ENCODE results near the gene ARFRP1. TPM values are rescaled to one million over a fixed set of nuclear protein-coding genes. Genes with fewer than 3 reads are reported as not detected.
A peak's percentile ranks its signal among the peaks of the same experiment; 100 is the strongest.

ARFRP1 gene
- total and polyA plus RNA-seq, 2 of the 4 experiments (the other 2 are of a cell fraction), result 25.3 to 36.6 TPM

GRCh38 chr20:63692436-63693082, 15.2 kb downstream of the ARFRP1 start:
- Histone ChIP-seq H3K9ac (ENCODE audit: low read depth, low read length) (no peak overlapping the region), H2AK5ac (ENCODE audit: low read depth, low read length) (no peak overlapping the region), H3K4ac (ENCODE audit: low read depth, low read length) (no peak overlapping the region), H3K36me3 (ENCODE audit: control insufficient read depth, insufficient read depth, low read length) (peaks cover 9% of the 10 kb centered on the region; the same call in 1 of the 2 replicates), H2BK20ac (ENCODE audit: low read depth, low read length) (no peak overlapping the region), H2BK120ac (ENCODE audit: low read depth, low read length) (no peak overlapping the region), H4K5ac (ENCODE audit: low read depth, low read length) (no peak overlapping the region), H3K9me3 (ENCODE audit: control insufficient read depth, insufficient read depth, low read length) (no peaks in the 10 kb centered on the region), H3K27ac (ENCODE audit: insufficient read depth, low read length) (no peak overlapping the region), H3K23ac (ENCODE audit: low read depth, low read length) (no peak overlapping the region), H3K4me1 (ENCODE audit: control insufficient read depth, insufficient read depth, low read length) (0 out of 2 replicates have a peak, but pooled peaks cover 4% of the 10 kb centered on the region), H3K27me3 (ENCODE audit: control insufficient read depth, insufficient read depth, low read length) (no peaks in the 10 kb centered on the region), H4K91ac (ENCODE audit: insufficient read depth, low read depth, low read length) (no peak overlapping the region), H4K8ac (ENCODE audit: low read depth in 2 of 2, low read length in 2 of 2) (no peak overlapping the region), H3K9me1 (ENCODE audit: insufficient read depth, low read length) (no peaks in the 10 kb centered on the region), H3K79me1 (ENCODE audit: low read depth in 1 of 2, low read length in 2 of 2) (peaks cover 4 to 20% of the 10 kb centered on the region in 2 experiments; a peak in 3 of 4 replicates), H2AFZ (replicated peaks; ENCODE audit: low read length, poor library complexity) (no peak overlapping the region), H4K20me1 (ENCODE audit: insufficient read depth, low read length) (no peaks in the 10 kb centered on the region), H3K56ac (ENCODE audit: extremely low read depth, insufficient read depth, low read length) (no peak overlapping the region), H3K18ac (ENCODE audit: low read depth, low read length) (no peak overlapping the region), H2AK9ac (replicated peaks; ENCODE audit: low read depth, low read length, poor library complexity) (peak overlapping the region; percentile 68), H2BK15ac (ENCODE audit: low read depth, low read length) (no peak overlapping the region), H3K4me2 (ENCODE audit: low read depth, low read length) (no peak overlapping the region), H3K4me3 (ENCODE audit: insufficient read depth, low read depth, low read length) (no peak overlapping the region), H3K14ac (replicated peaks; ENCODE audit: low read depth, low read length) (no peak overlapping the region), H2BK5ac (ENCODE audit: low read depth, low read length, poor library complexity, severe bottlenecking) (no peak overlapping the region)
- POLR2A ChIA-PET (ENCODE audit: unreplicated experiment), result no interaction called here
- CTCF ChIA-PET, result no interaction called here
- dilution Hi-C loops (cut with HindIII; ENCODE audit: low sequenced_read_pairs, unreplicated experiment) (no loop called here), in situ Hi-C loops (cut with MboI; ENCODE audit: low sequenced_read_pairs) (no loop called here), intact Hi-C loops (cut with micrococcal nuclease) (no loop called here)
- DNase-seq (no peak), ATAC-seq (ENCODE audit: low read depth) (peak; percentile 16; the same call in 1 of the 2 replicates)
- no peak for TF ChIP-seq SMC3 (IDR thresholded peaks at IDR 0.05; ENCODE audit: low read depth, low read length)
- TF ChIP-seq RFX5 (IDR thresholded peaks at IDR 0.05; ENCODE audit: low read depth, low read length), result no peak
- BruUV-seq (replicated peaks), result no TSS peak
- 72% methylated on average over 10 of the region's 20 CpGs; no CpG with 5 or more reads in 1 of the 2 experiments for WGBS, 2 experiments (ENCODE audit: extremely low coverage in 2 of 2, insufficient read length in 1 of 2)
